ENCODE data around the gene NRM. TPM values are rescaled to one million over a fixed set of nuclear protein-coding genes. Genes with fewer than 3 reads are reported as not detected.
"Not testable (repeated sequence)": the region's sequence is repeated elsewhere in the genome, so short reads cannot be mapped to it uniquely, and the experiment has no call there.

The NRM gene
- polyA plus RNA-seq, 1 donor from 2014 or later: 7.1 TPM

GRCh38 chr6:30722280-30723112, 31.7 kb upstream of the NRM start:
- Histone ChIP-seq H3K4me3 (ENCODE audit: low read length) (peak overlapping the region; percentile 99), H3K9ac (ENCODE audit: low read length) (peak overlapping the region; percentile 99), H3K9me2 (ENCODE audit: insufficient read depth, low read length) (no peaks in the 10 kb centered on the region), H3K27me3 (ENCODE audit: insufficient read depth, low read depth, low read length) (no peaks in the 10 kb centered on the region), H3K36me3 (ENCODE audit: insufficient read depth, low read length) (peaks cover 6% of the 10 kb centered on the region), H3K9me3 (ENCODE audit: low read length) (no peaks in the 10 kb centered on the region), H4K20me1 (ENCODE audit: insufficient read depth) (peaks cover 44% of the 10 kb centered on the region), H3F3A (ENCODE audit: insufficient read depth, low read length, poor library complexity, severe bottlenecking) (peaks cover 17% of the 10 kb centered on the region), H3K27ac (ENCODE audit: low read length) (peak overlapping the region; percentile 100), H2AFZ (ENCODE audit: low read depth, low read length) (no peak overlapping the region), H3K4me2 (ENCODE audit: low read length) (peak overlapping the region; percentile 93), H3K79me2 (replicated peaks; ENCODE audit: insufficient read depth, low read length) (peaks cover 74% of the 10 kb centered on the region)
- TF ChIP-seq TAF1 (IDR thresholded peaks at IDR 0.05; ENCODE audit: low read depth): no peak
- no peak for TF ChIP-seq EZH2 (IDR thresholded peaks at IDR 0.05; ENCODE audit: borderline replicate concordance, insufficient read depth, low read length, poor library complexity, severe bottlenecking)
- peak; percentile 47 for TF ChIP-seq MXI1 (conservative IDR thresholded peaks at IDR 0.05; ENCODE audit: poor library complexity, severe bottlenecking)
- TF ChIP-seq RAD21 (conservative IDR thresholded peaks at IDR 0.05): peak; percentile 75
- peak; percentile 80 for TF ChIP-seq SMC3 (conservative IDR thresholded peaks at IDR 0.05; ENCODE audit: poor library complexity)
- peak; percentile 93 for TF ChIP-seq CTCF (IDR thresholded peaks at IDR 0.05; ENCODE audit: poor library complexity, severe bottlenecking)
- TF ChIP-seq EP300 (conservative IDR thresholded peaks at IDR 0.05; ENCODE audit: poor library complexity, severe bottlenecking): no peak
- TF ChIP-seq REST (IDR thresholded peaks at IDR 0.05; ENCODE audit: borderline replicate concordance): no peak
- peak; percentile 54 for TF ChIP-seq POLR2AphosphoS5 (IDR thresholded peaks at IDR 0.05)

- Histone ChIP-seq H3K27ac (ENCODE audit: low read length) (peak overlapping the region; percentile 100), H3K4me3 (ENCODE audit: low read length) (peak overlapping the region; percentile 99), H4K20me1 (ENCODE audit: insufficient read depth) (peaks cover 44% of the 10 kb centered on the region), H3K79me2 (replicated peaks; ENCODE audit: insufficient read depth, low read length) (peaks cover 70% of the 10 kb centered on the region), H3K4me2 (ENCODE audit: low read length) (peak overlapping the region; percentile 93), H3F3A (ENCODE audit: insufficient read depth, low read length, poor library complexity, severe bottlenecking) (peaks cover 17% of the 10 kb centered on the region), H3K9ac (ENCODE audit: low read length) (peak overlapping the region; percentile 99)
- not testable (repeated sequence) for H3K9me2 ChIP-seq (ENCODE audit: insufficient read depth, low read length); H3K9me3 ChIP-seq (ENCODE audit: low read length); H2AFZ ChIP-seq (ENCODE audit: low read depth, low read length); H3K27me3 ChIP-seq (ENCODE audit: insufficient read depth, low read depth, low read length); H3K36me3 ChIP-seq (ENCODE audit: insufficient read depth, low read length)
Measured at GRCh38 chr6:30722025-30722279, 31.2 kb upstream of the NRM start.
